T-cell (primary cell): ENCODE measurements around the gene ZNF423. TPM values are rescaled to one million over a fixed set of nuclear protein-coding genes. Genes with fewer than 3 reads are reported as not detected.

Experiments used
- ATAC-seq, 4 experiments: fragments of 200-7000 bp in 3 of 4; fragments of 150-1000 bp in 1 of 4; cut with Tn5 transposase; replicated peaks in 1 of 4; 1 replicate in 3 of 4; 2 replicates in 1 of 4; pipeline ENCODE4 v1.10.0; 2021; ENCODE audit warnings: moderate library complexity in 3 of 4, mild to moderate bottlenecking in 2 of 4, moderate number of reproducible peaks in 1 of 4
- CTCF ChIA-PET, 2 donors: fragments of 300-600 bp; sonication (Branson Sonifier 250); formaldehyde crosslinking; loops; one replicate each; lab custom pipeline; 2022; ENCODE audit warnings: antibody characterized with exemption in 2 of 2; lab: Charles Lee
- POLR2A ChIA-PET, 2 donors: fragments of 300-600 bp; sonication (Branson Sonifier 250); formaldehyde crosslinking; loops; one replicate each; lab custom pipeline; 2022; ENCODE audit warnings: antibody characterized with exemption in 2 of 2; lab: Charles Lee
- DNase-seq, 35 experiments: peaks; one replicate each; pipeline versions ENCODE4 v3.0.0 to v3.0.0-alpha.2; 2013 to 2023
- H3K27ac ChIP-seq: one replicate; pipeline ENCODE4 v1.5.1; 2013; ENCODE audit warnings: low read length
- H3K27me3 ChIP-seq, 2 experiments: replicated peaks in 1 of 2; 1 replicate in 1 of 2; 2 replicates in 1 of 2; pipeline versions ENCODE4 v1.6.1 to v1.7.0; 2013; ENCODE audit warnings: low read length in 1 of 2, mixed read lengths in 1 of 2; ENCODE audit not compliant: control insufficient read depth in 2 of 2, insufficient read depth in 2 of 2; ENCODE audit errors: extremely low read depth in 1 of 2
- H3K36me3 ChIP-seq, 2 donors: 1 replicate in 1 of 2; 2 replicates in 1 of 2; pipeline versions ENCODE4 v1.6.1 to v1.7.0; 2013; ENCODE audit warnings: low read length in 1 of 2; ENCODE audit not compliant: control insufficient read depth in 2 of 2, insufficient read depth in 1 of 2; ENCODE audit errors: extremely low read depth in 1 of 2
- H3K4me1 ChIP-seq, 2 experiments: 1 replicate in 1 of 2; 2 replicates in 1 of 2; pipeline versions ENCODE4 v1.6.1 to v1.7.0; 2013; ENCODE audit warnings: low read length in 2 of 2, mixed read lengths in 1 of 2; ENCODE audit not compliant: insufficient read depth in 2 of 2, control insufficient read depth in 1 of 2; ENCODE audit errors: extremely low read depth in 1 of 2
- H3K4me3 ChIP-seq, 2 donors: 1 replicate in 1 of 2; 2 replicates in 1 of 2; pipeline versions ENCODE4 v1.5.1 to v1.7.0; 2013; ENCODE audit warnings: mild to moderate bottlenecking in 2 of 2, low read length in 1 of 2, moderate library complexity in 1 of 2; ENCODE audit not compliant: control insufficient read depth in 1 of 2; ENCODE audit errors: extremely low read depth in 1 of 2
- H3K9me3 ChIP-seq: 2 replicates; pipeline ENCODE4 v1.7.0; 2013
- H3K27ac Mint-ChIP-seq, 2 donors: one replicate each; pipeline ENCODE4 v1.8.0; 2020 to 2021; ENCODE audit warnings: mild to moderate bottlenecking in 2 of 2, mixed read lengths in 2 of 2
- H3K27me3 Mint-ChIP-seq, 2 donors: one replicate each; pipeline ENCODE4 v1.8.0; 2021 to 2022; ENCODE audit warnings: mixed read lengths in 2 of 2
- H3K36me3 Mint-ChIP-seq: one replicate; pipeline ENCODE4 v1.8.0; 2021; ENCODE audit warnings: mixed read lengths
- H3K4me1 Mint-ChIP-seq, 3 donors: one replicate each; pipeline ENCODE4 v1.8.0; 2020 to 2022; ENCODE audit warnings: mixed read lengths in 3 of 3, mild to moderate bottlenecking in 1 of 3
- H3K4me3 Mint-ChIP-seq, 3 donors: one replicate each; pipeline ENCODE4 v1.8.0; 2020 to 2022; ENCODE audit warnings: mild to moderate bottlenecking in 3 of 3, mixed read lengths in 3 of 3, moderate library complexity in 3 of 3
- H3K9me3 Mint-ChIP-seq, 3 donors: one replicate each; pipeline ENCODE4 v1.8.0; 2020 to 2022; ENCODE audit warnings: mixed read lengths in 3 of 3
- WGBS: methylation state at CpG from one replicate; pipeline ENCODE4 v1.1.5; 2013; ENCODE audit warnings: missing lambda C conversion rate; ENCODE audit not compliant: insufficient coverage; 5-methylcytosine and 5-hydroxymethylcytosine counted together
- total RNA-seq, 35 experiments: library from RNA in 6 of 35; stranded (reverse) in 6 of 35; fragments of 120-200 nt in 1 of 35; gene quantifications; one replicate each; pipeline versions ENCODE4 v1.2.1 to v1.2.4 and lab custom pipeline; 2013 to 2026

The ZNF423 gene
- total RNA-seq, 5 donors from 2014 or later (not counting 1 experiment from before 2014, with no cell fraction given), result 0.07 to 0.12 TPM; not detected in 3

DNA sequence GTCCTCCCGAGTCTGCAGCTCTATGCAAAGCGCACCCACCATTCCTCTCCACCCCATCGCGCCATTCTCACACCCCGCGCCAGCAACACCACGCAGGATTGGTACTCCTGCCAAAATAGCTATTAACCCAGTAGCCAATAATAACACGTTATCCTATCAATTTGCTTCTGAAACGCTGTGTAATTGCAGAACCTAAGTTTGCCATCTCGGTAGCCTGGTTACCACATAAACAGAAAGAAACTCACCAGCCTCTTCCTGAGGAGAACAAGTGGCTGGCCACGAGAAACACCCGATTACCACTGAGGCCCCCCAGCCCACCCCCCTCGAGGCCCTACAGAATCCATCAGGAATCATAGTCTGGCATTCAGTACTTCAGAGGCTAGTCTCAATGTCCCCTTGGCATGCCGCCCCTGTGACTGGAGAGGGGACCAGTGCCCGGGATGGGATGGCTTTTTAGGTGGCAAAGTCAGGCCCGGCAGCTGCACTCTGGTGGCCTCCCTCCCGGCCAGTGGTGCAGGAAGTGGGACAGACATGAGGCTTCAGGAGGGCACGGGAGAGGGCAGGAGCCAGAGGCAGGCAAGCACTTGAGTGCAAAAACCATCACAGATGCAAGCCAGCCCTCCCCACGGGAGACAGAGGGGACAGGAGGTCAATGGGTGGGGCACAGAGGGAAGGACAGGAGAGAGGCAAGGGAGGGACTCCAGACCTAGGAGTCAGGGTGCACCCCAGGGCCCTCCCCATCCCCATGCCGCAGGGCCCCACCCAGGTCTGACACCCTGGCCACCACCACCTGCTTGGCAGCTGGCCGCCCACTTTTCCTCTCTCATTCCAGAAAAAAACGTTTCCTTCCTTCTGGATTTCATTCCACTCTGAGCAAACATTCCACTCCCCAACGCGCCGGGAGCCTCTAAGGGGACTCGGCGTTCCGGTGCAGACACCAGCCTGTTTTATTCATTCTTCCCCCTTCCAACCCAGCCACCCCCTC, 192.5 kb downstream of the ZNF423 start:
- Histone ChIP-seq H3K4me3 (no peak overlapping the region), H3K36me3 (no peaks in the 10 kb centered on the region), H3K27ac (no peak overlapping the region), H3K27me3 (peaks cover 0 to 8% of the 10 kb centered on the region in 2 experiments), H3K9me3 (no peaks in the 10 kb centered on the region), H3K4me1 (no peaks in the 10 kb centered on the region)
- ATAC-seq (no peak), DNase-seq (no peak)
- ChIA-PET POLR2A (no interaction called here), CTCF (no interaction called here)
- Mint-ChIP-seq H3K27me3 (peaks cover 0 to 2% of the 10 kb centered on the region in 2 donors), H3K27ac (no peak overlapping the region), H3K4me1 (no peaks in the 10 kb centered on the region), H3K9me3 (no peaks in the 10 kb centered on the region), H3K36me3 (no peaks in the 10 kb centered on the region), H3K4me3 (no peak overlapping the region)
- 64% methylated on average over 26 of the region's 28 CpGs for WGBS

DNA sequence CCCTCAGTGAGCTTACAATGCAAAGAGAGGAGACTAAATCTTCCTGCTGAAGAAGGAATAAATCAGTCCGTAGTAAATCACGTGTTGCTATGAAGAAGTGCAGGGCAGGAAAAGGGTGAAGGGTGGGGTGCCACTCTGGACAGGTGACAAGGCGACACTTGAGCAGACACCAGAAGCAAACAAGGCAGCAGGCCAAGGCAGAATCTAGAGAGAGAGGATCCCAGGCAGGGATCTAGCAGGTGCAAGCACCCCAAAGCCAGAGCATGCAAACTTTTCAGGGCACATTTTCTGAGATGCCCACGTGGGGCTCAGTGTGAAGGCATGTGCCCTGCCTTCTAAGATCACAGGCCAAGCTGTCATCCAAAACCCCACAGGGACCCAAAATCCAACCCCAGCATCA, 193.3 kb downstream of the ZNF423 start:
- ATAC-seq, result no peak
- peaks cover 0 to 12% of the 10 kb centered on the region in 2 experiments for H3K27me3 ChIP-seq
- no peak overlapping the region for H3K4me3 Mint-ChIP-seq
- no peaks in the 10 kb centered on the region for H3K36me3 ChIP-seq
- H3K9me3 Mint-ChIP-seq, result no peaks in the 10 kb centered on the region
- CTCF ChIA-PET, result no interaction called here
- no peak for DNase-seq
- H3K4me3 ChIP-seq, result no peak overlapping the region
- no peaks in the 10 kb centered on the region for H3K4me1 ChIP-seq
- no peaks in the 10 kb centered on the region for H3K4me1 Mint-ChIP-seq
- H3K27me3 Mint-ChIP-seq, result peaks cover 0 to 3% of the 10 kb centered on the region in 2 donors
- WGBS, result 71% methylated on average over 4 of the region's 4 CpGs
- H3K36me3 Mint-ChIP-seq, result no peaks in the 10 kb centered on the region
- H3K9me3 ChIP-seq, result no peaks in the 10 kb centered on the region
- POLR2A ChIA-PET, result no interaction called here
- no peak overlapping the region for H3K27ac ChIP-seq
- no peak overlapping the region for H3K27ac Mint-ChIP-seq

DNA sequence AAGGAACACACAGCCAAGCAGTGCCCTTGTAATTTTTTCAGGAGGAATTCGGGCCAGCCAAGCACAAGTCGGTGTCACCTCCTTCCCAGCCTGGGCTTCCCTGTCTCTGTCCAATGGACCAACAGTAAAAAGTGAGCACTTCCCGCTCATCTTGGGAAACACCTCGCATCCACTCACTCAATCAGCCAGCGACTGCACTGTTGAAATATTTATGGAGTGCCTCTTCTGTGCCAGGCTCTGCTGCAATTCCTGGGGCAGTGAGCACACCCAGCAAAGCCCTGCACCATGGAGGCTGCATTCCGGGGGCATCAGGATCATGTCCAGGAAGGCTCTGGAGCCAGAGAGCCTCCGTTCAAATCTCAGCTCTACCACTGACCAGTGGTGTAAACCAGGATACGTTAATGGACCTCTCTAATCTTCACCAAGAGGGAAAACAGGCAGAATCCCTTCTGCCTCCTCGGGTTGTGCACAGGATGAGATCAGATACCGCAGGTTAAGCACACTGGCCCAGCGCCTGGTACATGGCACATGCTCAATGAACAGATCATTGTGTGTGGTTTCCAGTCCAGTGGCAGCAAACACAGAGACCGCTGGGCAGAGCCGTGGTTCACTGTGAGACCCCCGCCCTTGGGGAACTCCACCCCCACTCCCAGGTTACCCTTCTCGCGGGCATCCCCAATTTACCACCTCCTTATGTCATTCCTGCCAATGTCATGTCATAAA, 194.3 kb downstream of the ZNF423 start:
- H3K36me3 Mint-ChIP-seq, result no peaks in the 10 kb centered on the region
- H3K9me3 ChIP-seq, result no peaks in the 10 kb centered on the region
- H3K27me3 ChIP-seq, result peaks cover 0 to 12% of the 10 kb centered on the region in 2 experiments
- no peaks in the 10 kb centered on the region for H3K9me3 Mint-ChIP-seq
- ChIA-PET POLR2A (no interaction called here), CTCF (no interaction called here)
- H3K27ac Mint-ChIP-seq, result no peak overlapping the region
- no peak overlapping the region for H3K4me3 Mint-ChIP-seq
- H3K4me3 ChIP-seq, result no peak overlapping the region
- WGBS, result 86% methylated on average over 11 of the region's 16 CpGs
- H3K27ac ChIP-seq, result no peak overlapping the region
- no peaks in the 10 kb centered on the region for H3K36me3 ChIP-seq
- ATAC-seq (no peak), DNase-seq (no peak)
- H3K4me1 ChIP-seq, result no peaks in the 10 kb centered on the region
- no peaks in the 10 kb centered on the region for H3K4me1 Mint-ChIP-seq
- H3K27me3 Mint-ChIP-seq, result peaks cover 0 to 4% of the 10 kb centered on the region in 2 donors

DNA sequence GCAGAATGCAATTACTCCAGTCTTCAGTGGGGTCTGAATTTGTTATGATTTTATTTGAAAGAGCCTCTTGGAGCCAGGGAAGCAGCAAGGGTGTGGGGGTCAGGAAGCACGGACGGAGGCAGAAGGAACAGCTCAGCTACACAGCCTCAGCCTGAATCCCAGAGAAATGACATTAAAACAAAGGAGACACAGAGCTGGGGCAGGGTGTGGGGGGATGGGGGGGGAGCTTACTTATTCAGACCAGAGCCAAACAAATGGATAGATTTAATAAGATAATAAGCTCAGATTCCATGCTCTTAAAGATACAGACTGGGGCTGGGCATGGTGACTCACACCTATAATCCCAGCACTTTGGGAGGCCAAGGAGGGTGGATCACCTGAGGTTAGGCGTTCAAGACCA, 195.3 kb downstream of the ZNF423 start:
- no peaks in the 10 kb centered on the region for H3K9me3 Mint-ChIP-seq
- Histone ChIP-seq H3K36me3 (no peaks in the 10 kb centered on the region), H3K4me1 (no peaks in the 10 kb centered on the region), H3K27me3 (peaks cover 0 to 13% of the 10 kb centered on the region in 2 experiments), H3K4me3 (no peak overlapping the region), H3K9me3 (no peaks in the 10 kb centered on the region), H3K27ac (no peak overlapping the region)
- DNase-seq (no peak), ATAC-seq (no peak)
- no peak overlapping the region for H3K27ac Mint-ChIP-seq
- ChIA-PET POLR2A (no interaction called here), CTCF (no interaction called here)
- H3K27me3 Mint-ChIP-seq, result peaks cover 0 to 4% of the 10 kb centered on the region in 2 donors
- no peaks in the 10 kb centered on the region for H3K4me1 Mint-ChIP-seq
- no CpG with 5 or more reads among the region's 3 CpGs for WGBS
- no peak overlapping the region for H3K4me3 Mint-ChIP-seq
- no peaks in the 10 kb centered on the region for H3K36me3 Mint-ChIP-seq

DNA sequence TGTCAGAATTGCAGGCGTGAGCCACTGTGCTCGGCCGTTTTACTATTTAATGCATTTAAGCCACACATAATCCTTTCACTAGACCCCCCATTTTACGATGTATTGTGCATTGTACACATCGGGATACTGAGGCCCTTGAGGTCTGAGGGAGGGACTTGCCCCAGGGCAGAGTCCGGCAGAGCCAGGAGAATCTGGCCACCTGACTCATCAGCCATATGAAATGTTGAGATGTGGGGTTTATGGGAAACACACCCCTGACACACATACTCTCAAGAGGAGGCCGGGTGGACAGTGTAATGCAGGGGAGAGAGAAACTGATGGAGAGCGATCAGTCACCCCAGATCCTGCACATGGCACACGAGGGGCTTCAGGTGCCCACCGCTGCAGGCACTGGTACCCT, 196.6 kb downstream of the ZNF423 start:
- Histone ChIP-seq H3K27me3 (peaks cover 0 to 16% of the 10 kb centered on the region in 2 experiments), H3K9me3 (no peaks in the 10 kb centered on the region), H3K4me1 (no peaks in the 10 kb centered on the region), H3K4me3 (no peak overlapping the region), H3K36me3 (no peaks in the 10 kb centered on the region), H3K27ac (no peak overlapping the region)
- Mint-ChIP-seq H3K9me3 (no peaks in the 10 kb centered on the region), H3K27me3 (peaks cover 0 to 4% of the 10 kb centered on the region in 2 donors), H3K4me3 (no peak overlapping the region), H3K36me3 (no peaks in the 10 kb centered on the region), H3K4me1 (no peaks in the 10 kb centered on the region), H3K27ac (no peak overlapping the region)
- ATAC-seq, result no peak
- ChIA-PET POLR2A (no interaction called here), CTCF (no interaction called here)
- DNase-seq, result no peak
- no CpG with 5 or more reads among the region's 10 CpGs for WGBS

DNA sequence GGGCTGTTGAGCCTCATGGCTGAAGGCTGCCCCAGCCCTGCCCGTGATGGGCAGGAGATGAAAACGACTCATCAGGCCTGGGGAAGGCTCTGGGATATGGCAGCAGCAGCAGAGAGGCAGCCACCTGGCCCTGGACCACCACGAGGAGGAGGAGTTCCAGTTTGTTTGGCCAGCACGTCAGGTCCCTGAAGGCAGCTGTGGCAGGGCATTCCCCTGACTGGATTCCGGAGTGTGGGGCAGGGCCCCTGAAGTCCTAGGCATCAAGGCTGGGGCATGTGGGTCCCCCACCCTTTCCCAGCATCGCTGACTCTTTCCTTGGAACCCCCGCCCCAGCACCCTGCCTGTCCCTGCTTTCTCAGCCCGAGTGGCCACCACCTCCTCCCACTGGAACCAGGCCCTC, 197.4 kb downstream of the ZNF423 start:
- WGBS, result 63% methylated on average over 8 of the region's 8 CpGs
- H3K36me3 ChIP-seq, result no peaks in the 10 kb centered on the region
- H3K4me3 ChIP-seq, result no peak overlapping the region
- no peak for ATAC-seq
- no peaks in the 10 kb centered on the region for H3K9me3 Mint-ChIP-seq
- ChIA-PET CTCF (no interaction called here), POLR2A (no interaction called here)
- no peaks in the 10 kb centered on the region for H3K9me3 ChIP-seq
- peaks cover 0 to 16% of the 10 kb centered on the region in 2 experiments for H3K27me3 ChIP-seq
- H3K27ac ChIP-seq, result no peak overlapping the region
- H3K4me3 Mint-ChIP-seq, result no peak overlapping the region
- no peaks in the 10 kb centered on the region for H3K4me1 ChIP-seq
- peaks cover 5 to 8% of the 10 kb centered on the region in 2 donors for H3K27me3 Mint-ChIP-seq
- no peak for DNase-seq
- no peak overlapping the region for H3K27ac Mint-ChIP-seq
- H3K36me3 Mint-ChIP-seq, result no peaks in the 10 kb centered on the region
- H3K4me1 Mint-ChIP-seq, result no peaks in the 10 kb centered on the region
